Stimulated activated CD4-positive, alpha-beta T cell treated with anti-CD3 and anti-CD28 coated beads, Interleukin-4, amount 100 ng/mL, for 24 hours (primary cell): ENCODE measurements around the gene KIAA1328.
A peak's percentile ranks its signal among the peaks of the same experiment; 100 is the strongest.
"Not testable (repeated sequence)": the region's sequence is repeated elsewhere in the genome, so short reads cannot be mapped to it uniquely, and the experiment has no call there.

Experiments used
- DNase-seq: peaks from one replicate; pipeline ENCODE4 v3.0.0-alpha.2; 2020

Gene KIAA1328

GRCh38 chr18:36828157-36828629, 734 bp upstream of the KIAA1328 start:
- DNase-seq = peak; percentile 16

DNA sequence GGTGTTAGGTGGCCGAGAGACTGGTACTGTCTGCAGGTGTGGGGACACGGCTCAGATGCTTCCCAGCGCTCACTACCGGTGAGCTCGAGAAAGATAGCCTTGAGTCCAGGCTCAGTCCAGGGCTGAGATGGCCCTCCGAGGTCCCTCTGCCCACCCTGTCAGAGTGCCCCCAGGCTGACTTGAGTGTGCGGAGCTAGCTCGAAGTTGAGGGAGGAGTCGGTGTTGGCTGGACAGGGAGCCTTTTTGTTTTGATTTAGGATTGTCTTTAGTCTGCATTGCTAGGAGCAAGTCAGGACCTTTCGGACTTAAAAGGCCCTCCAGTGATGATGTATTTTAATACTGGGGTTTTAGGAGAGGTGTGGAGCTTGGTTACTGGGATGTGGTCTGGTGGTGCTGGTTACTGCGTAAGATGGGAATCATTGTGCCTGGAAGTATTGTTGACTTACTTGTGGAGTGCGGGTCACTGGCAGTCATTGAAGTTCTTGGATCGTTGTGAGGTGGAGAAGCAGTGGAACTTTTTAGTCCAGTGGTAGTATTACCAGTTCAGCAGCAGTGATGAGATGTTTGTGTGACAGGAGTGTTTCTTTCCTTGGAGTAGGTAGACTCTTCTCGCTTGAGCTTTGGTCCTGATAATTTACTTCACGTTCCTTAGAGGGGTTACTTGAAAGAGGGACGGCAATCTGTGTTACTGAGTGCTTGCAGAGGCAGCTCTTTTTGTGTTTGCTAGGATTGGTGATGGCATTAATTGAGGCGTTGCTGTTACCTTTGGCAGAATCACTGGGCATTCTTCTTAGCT, 633 bp downstream of the KIAA1328 start:
- no peak for DNase-seq

GRCh38 chr18:36830158-36830495, 1.2 kb downstream of the KIAA1328 start:
- no peak for DNase-seq

- DNase-seq = no peak
Observed at GRCh38 chr18:36831139-36831538, 2.2 kb downstream of the KIAA1328 start.

GRCh38 chr18:36833120-36833519, 4.2 kb downstream of the KIAA1328 start:
- DNase-seq = no peak

DNA sequence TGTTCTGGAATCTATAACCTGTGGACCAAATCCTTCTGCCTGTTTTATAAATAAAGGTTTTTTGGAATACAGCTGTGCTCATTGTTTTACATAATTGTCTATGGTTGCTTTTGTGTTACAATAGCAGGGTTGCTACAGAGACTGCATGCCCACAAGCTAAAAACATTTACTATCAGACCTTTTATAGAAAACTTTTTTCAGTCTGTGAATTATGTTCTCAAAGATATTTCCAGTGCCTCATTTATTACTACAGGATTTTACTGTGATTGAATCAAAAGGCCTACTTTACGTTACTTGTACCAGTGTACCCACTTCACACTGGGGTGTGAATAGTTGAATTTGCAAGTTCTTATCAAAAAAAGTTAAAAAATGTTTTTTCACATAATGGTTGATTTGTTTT, 7.0 kb downstream of the KIAA1328 start:
- DNase-seq = no peak

GRCh38 chr18:36839835-36840234, 10.9 kb downstream of the KIAA1328 start:
- DNase-seq = no peak

- DNase-seq = no peak
Observed at GRCh38 chr18:36843199-36843598, 14.3 kb downstream of the KIAA1328 start.

DNA sequence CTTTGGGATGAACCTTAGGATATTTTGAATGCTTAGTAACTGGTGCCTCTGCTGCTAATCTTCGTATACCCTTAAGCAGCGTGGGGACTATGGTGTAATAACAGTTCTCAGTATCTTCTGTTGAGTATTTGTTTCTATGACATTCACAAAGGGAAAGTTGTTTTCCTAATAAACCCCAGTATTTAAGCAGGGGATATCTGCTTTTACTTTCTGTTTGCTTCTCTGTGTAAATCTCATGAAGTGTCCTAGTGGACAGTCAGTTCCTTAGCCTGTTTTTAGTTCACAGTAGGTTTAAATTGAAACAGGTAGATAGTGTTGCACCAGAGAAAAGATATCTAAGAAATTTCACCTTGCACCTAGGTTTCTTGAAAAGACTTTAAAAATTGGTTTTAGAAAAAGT, 14.9 kb downstream of the KIAA1328 start:
- no peak for DNase-seq

- no peak for DNase-seq
Observed at GRCh38 chr18:36848609-36849008, 19.7 kb downstream of the KIAA1328 start.

DNA sequence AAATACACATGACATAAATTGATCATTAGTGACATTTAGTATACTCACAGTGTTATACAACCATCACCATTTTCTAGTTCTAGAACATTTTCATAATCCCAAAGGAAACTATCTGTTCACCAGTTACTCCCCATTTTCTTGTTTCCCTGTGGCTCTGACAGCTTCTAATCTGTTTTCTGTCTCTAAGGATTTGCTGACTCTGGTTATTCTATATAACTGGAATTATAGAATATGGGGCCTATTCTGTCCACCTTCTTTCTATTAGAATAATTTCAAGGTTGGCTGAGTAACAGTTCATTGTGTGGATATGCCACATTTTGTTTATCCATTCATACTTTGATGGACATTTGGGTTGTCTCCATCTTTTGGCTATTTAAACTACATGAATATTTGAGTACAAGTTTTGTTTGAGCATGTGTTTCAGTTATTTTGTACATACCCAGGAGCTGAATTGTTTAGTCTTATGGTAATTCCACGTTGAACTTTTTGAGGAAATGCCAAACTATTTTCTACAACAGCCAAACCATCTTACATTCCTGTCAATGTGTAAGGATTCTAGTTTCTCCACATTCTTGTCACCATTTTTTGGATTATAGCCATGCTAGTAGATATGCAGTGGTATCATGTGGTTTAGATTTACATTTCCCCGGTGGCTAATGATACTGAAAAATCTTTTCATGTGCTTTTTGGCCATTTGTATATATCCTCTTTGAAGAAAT, 20.5 kb downstream of the KIAA1328 start:
- DNase-seq = no peak

GRCh38 chr18:36850527-36851201, 21.7 kb downstream of the KIAA1328 start:
- no peak for DNase-seq

DNA sequence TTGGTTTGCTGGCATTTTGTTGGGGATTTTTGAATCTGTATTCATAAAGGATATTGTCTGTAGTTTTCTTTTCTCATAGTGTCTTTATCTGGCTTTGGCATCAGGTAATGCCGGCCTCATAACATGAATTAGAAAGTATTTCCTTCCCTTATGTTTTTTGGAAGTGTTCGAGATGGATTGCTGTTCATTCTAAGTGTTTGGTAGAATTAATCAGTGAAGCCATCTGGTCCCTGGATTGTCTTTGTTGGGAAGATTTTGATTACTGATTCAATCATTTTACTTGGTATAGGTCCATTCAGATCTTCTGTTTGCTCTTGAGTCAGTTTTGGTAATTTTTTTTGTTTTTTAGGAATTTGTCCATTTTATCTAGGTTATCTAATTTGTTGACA, 22.3 kb downstream of the KIAA1328 start:
- no peak for DNase-seq

GRCh38 chr18:36856815-36857214, 27.9 kb downstream of the KIAA1328 start:
- DNase-seq = no peak

- no peak for DNase-seq
Observed at GRCh38 chr18:36862182-36862581, 33.3 kb downstream of the KIAA1328 start.

GRCh38 chr18:36867056-36867455, 38.1 kb downstream of the KIAA1328 start:
- no peak for DNase-seq

DNA sequence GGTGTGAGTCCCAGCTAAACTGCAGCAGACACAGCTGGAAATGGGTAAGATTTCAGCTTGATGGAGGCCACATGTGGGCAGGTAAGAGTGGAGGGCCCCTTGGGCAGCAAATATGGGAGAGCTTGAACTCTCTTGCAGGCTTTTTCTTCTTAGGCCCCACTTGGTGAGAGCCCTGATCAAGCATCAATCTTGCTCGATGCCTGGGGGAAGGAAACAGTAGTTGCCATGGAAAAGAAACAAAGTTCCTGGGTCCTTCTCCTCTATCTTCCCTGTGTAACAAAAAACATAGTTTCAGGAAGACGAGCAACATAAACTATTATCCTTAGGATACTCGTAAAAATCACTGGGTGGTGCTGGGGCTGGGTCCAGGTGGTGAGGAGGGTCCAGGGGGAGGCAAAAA, 42.9 kb downstream of the KIAA1328 start:
- no peak for DNase-seq

- DNase-seq = no peak
Observed at GRCh38 chr18:36872329-36872728, 43.4 kb downstream of the KIAA1328 start.

- DNase-seq = not testable (repeated sequence)
Observed at GRCh38 chr18:36873826-36874225, 44.9 kb downstream of the KIAA1328 start.

- not testable (repeated sequence) for DNase-seq
Observed at GRCh38 chr18:36879796-36880195, 50.9 kb downstream of the KIAA1328 start.

DNA sequence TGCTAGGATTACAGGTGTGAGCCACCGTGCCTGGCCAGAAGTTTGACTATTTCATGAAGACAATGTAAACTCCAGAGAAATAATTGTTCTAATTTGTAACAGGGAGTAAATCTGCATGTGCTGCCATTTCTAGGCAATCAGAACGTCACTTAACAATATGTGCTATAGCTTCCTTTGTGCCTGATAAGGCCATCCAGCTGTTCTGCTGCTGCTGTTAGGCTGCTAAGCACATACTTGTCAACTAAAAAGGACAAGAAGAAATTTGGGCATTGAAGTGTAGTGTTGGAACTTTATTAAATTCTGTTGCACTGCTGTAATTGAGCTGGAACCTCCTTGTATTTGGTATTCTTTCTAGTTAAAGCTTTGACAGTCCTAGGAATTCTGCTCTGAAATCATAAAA, 57.1 kb downstream of the KIAA1328 start:
- no peak for DNase-seq

DNA sequence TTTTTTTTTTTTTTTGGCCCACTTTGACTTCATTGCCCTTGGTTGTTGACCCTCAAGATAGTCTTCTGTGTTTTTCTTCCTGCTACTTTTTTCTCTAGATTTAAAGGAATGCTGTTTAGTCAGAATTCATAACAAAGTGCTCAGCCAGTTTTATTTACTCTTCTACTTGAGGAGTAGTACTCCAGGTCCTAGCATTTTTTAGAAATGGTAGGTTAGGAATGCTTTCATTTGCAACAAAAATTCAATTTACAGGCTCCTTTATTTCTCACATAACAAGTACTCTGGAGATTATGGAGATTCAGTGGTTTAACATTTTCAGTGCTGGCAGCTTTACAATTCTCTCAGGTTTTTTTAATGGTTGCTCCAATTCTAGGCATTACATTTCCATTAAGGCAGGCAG, 58.2 kb downstream of the KIAA1328 start:
- DNase-seq = no peak

GRCh38 chr18:36887864-36888263, 58.9 kb downstream of the KIAA1328 start:
- DNase-seq = no peak

- DNase-seq = no peak
Observed at GRCh38 chr18:36888778-36889177, 59.9 kb downstream of the KIAA1328 start.
